Activated naive CD4-positive, alpha-beta T cell treated with anti-CD3 and anti-CD28 coated beads for 36 hours (primary cell): ENCODE results near the gene SYT2. TPM values are rescaled to one million over a fixed set of nuclear protein-coding genes. Genes with fewer than 3 reads are reported as not detected.
"Not testable (repeated sequence)": the region's sequence is repeated elsewhere in the genome, so short reads cannot be mapped to it uniquely, and the experiment has no call there.

ENCODE experiments used
- CTCF ChIA-PET: fragments of 350-600 bp; sonication (Branson Sonifier 250); formaldehyde crosslinking; loops from one replicate; lab custom pipeline; 2021; ENCODE audit warnings: antibody characterized with exemption; lab: Charles Lee
- DNase-seq: peaks from one replicate; pipeline ENCODE4 v3.0.0-alpha.2; 2020
- H3K27ac Mint-ChIP-seq: one replicate; pipeline ENCODE4 v1.8.0; 2021; ENCODE audit warnings: mild to moderate bottlenecking, mixed read lengths
- H3K27me3 Mint-ChIP-seq: one replicate; pipeline ENCODE4 v1.8.0; 2021; ENCODE audit warnings: low read depth, mixed read lengths
- H3K36me3 Mint-ChIP-seq: one replicate; pipeline ENCODE4 v1.8.0; 2021; ENCODE audit warnings: low read depth, mixed read lengths
- H3K4me1 Mint-ChIP-seq: one replicate; pipeline ENCODE4 v1.8.0; 2021; ENCODE audit warnings: low read depth, mixed read lengths
- H3K4me3 Mint-ChIP-seq: one replicate; pipeline ENCODE4 v1.8.0; 2021; ENCODE audit warnings: mild to moderate bottlenecking, moderate library complexity, mixed read lengths
- H3K9me3 Mint-ChIP-seq: one replicate; pipeline ENCODE4 v1.8.0; 2021; ENCODE audit warnings: mixed read lengths
- intact Hi-C: fragments of 100-400 bp; cut with micrococcal nuclease; formaldehyde crosslinking; loops from one replicate; pipeline ENCODE4 v1.15.1; 2023
- total RNA-seq, 2 experiments: library from RNA; stranded (reverse); gene quantifications; one replicate each; pipeline ENCODE4 v1.2.3, GENCODE V29; 2021

The SYT2 gene
- total RNA-seq, result not detected

- Mint-ChIP-seq H3K9me3 (no peaks in the 10 kb centered on the region), H3K27ac (no peak within 1 kb of the TSS), H3K27me3 (peaks cover 51% of the 10 kb centered on the region), H3K4me1 (peaks cover 4% of the 10 kb centered on the region), H3K4me3 (no peak within 1 kb of the TSS), H3K36me3 (no peaks in the 10 kb centered on the region)
- CTCF ChIA-PET, result interaction anchor here (0.6 to 0.9 kb wide), 2 partner anchors 9 to 393 kb away, joined by 3 to 4 read pairs; no protein-coding TSS in a partner anchor
- intact Hi-C loops, result no loop called here
- DNase-seq, result peak; percentile 15
These were observed at the start of gene SYT2 for GRCh38 chr1:202710070-202711045. SYT2 (minus strand) TSS chr1:202710454; CDS start chr1:202605772, 104,682 bp downstream.

GRCh38 chr1:202756391-202756790 is 46.1 kb upstream of the SYT2 start:
- DNase-seq, result no peak
- H3K4me1 Mint-ChIP-seq, result no peaks in the 10 kb centered on the region
- no peaks in the 10 kb centered on the region for H3K9me3 Mint-ChIP-seq
- no peak overlapping the region for H3K27ac Mint-ChIP-seq
- no peaks in the 10 kb centered on the region for H3K27me3 Mint-ChIP-seq
- H3K36me3 Mint-ChIP-seq, result peaks cover 2% of the 10 kb centered on the region
- H3K4me3 Mint-ChIP-seq, result no peak overlapping the region
- intact Hi-C loops, result no loop called here
- CTCF ChIA-PET, result no interaction called here

DNA sequence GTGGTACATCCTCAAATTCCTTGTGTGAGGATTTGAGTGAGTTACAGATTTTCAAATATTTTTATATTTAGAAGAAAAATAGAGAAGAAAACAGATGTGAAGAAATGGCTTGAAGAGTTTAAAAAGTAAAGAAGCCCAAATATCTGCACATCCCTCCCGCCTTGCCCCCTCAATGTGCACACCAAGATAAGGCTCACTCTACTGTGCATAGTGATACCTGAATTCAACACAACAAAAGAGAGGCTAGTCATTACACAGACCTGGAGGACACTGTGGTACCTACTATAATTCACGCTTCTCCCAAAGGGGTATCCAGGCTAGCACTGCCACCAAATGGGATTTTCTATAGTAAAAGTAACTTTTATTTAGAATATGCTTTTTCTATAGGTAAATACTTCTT is 44.0 kb upstream of the SYT2 start:
- Mint-ChIP-seq H3K27me3 (no peaks in the 10 kb centered on the region), H3K9me3 (no peaks in the 10 kb centered on the region), H3K4me3 (no peak overlapping the region), H3K4me1 (no peaks in the 10 kb centered on the region), H3K36me3 (peaks cover 3% of the 10 kb centered on the region), H3K27ac (no peak overlapping the region)
- intact Hi-C loops, result no loop called here
- CTCF ChIA-PET, result no interaction called here
- DNase-seq, result no peak

- no peak for DNase-seq
- CTCF ChIA-PET, result interaction anchor here (4.9 kb wide), 1 partner anchor 100 kb away, joined by 23 read pairs; no protein-coding TSS in a partner anchor
- Mint-ChIP-seq H3K9me3 (no peaks in the 10 kb centered on the region), H3K4me3 (no peak overlapping the region), H3K27me3 (no peaks in the 10 kb centered on the region), H3K4me1 (no peaks in the 10 kb centered on the region), H3K36me3 (peaks cover 9% of the 10 kb centered on the region), H3K27ac (no peak overlapping the region)
- intact Hi-C loops, result no loop called here
These were observed 42.5 kb upstream of the SYT2 start for GRCh38 chr1:202752774-202753173.

DNA sequence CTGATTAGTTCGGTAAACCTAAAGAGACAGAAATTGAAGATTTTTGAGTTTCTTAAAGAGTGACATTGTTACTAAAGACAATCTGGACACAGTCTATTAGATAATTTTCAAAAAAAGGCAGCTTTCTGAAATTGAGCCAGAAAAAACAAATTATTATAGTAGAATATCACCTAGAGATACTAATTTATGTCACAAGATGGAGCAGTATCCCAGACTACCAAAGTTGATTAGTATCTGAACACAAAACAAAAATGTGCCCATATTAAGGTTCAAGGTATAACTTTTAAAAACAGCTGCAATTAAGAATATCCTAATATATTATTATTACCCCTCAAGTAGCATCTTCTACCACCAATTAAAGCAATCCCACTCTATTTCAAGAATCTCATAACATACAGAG is 40.5 kb upstream of the SYT2 start:
- Mint-ChIP-seq H3K27ac (no peak overlapping the region), H3K27me3 (no peaks in the 10 kb centered on the region), H3K4me1 (no peaks in the 10 kb centered on the region), H3K36me3 (peaks cover 18% of the 10 kb centered on the region), H3K9me3 (no peaks in the 10 kb centered on the region), H3K4me3 (no peak overlapping the region)
- CTCF ChIA-PET, result interaction anchor here (0.6 to 4.9 kb wide), 11 partner anchors 9 to 248 kb away, joined by 3 to 23 read pairs (median 4); no protein-coding TSS in a partner anchor
- intact Hi-C loops, result loop anchor here (1.0 kb wide), 2 partner anchors 102 to 249 kb away; no protein-coding TSS in a partner anchor
- DNase-seq, result no peak

DNA sequence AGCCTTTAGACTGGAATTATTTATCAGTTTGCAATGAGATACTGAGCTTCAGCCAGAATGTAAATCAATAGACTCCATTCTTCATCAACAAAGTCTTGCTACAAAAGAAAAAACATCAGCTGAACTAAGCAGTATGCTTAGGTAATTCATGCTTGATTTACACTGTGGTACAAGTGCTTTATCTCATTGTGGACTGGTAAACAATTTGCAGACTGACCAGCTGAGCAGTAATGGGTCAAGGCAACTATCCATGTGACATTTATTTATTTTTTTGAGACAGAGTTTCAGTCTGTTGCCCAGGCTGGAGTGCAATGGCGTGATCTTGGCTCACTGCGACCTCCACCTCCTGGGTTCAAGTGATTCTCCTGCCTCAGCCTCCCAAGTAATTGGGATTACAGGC is 39.8 kb upstream of the SYT2 start:
- no peak for DNase-seq
- CTCF ChIA-PET, result interaction anchor here (0.6 to 4.9 kb wide), 8 partner anchors 10 to 245 kb away, joined by 3 to 23 read pairs (median 5); no protein-coding TSS in a partner anchor
- no peaks in the 10 kb centered on the region for H3K9me3 Mint-ChIP-seq
- H3K4me1 Mint-ChIP-seq, result no peaks in the 10 kb centered on the region
- H3K27me3 Mint-ChIP-seq, result no peaks in the 10 kb centered on the region
- peaks cover 20% of the 10 kb centered on the region for H3K36me3 Mint-ChIP-seq
- no peak overlapping the region for H3K4me3 Mint-ChIP-seq
- no peak overlapping the region for H3K27ac Mint-ChIP-seq
- intact Hi-C loops, result loop anchor here (1.0 kb wide), 2 partner anchors 102 to 249 kb away; no protein-coding TSS in a partner anchor

- CTCF ChIA-PET, result interaction anchor here (0.7 to 1.4 kb wide), 5 partner anchors 26 to 254 kb away, joined by 3 to 9 read pairs (median 5); no protein-coding TSS in a partner anchor
- no peaks in the 10 kb centered on the region for H3K27me3 Mint-ChIP-seq
- peaks cover 45% of the 10 kb centered on the region for H3K36me3 Mint-ChIP-seq
- no peaks in the 10 kb centered on the region for H3K4me1 Mint-ChIP-seq
- no peaks in the 10 kb centered on the region for H3K9me3 Mint-ChIP-seq
- H3K27ac Mint-ChIP-seq, result no peak overlapping the region
- intact Hi-C loops, result no loop called here
- no peak for DNase-seq
- H3K4me3 Mint-ChIP-seq, result no peak overlapping the region
These were observed 35.2 kb upstream of the SYT2 start for GRCh38 chr1:202745323-202745888.

DNA sequence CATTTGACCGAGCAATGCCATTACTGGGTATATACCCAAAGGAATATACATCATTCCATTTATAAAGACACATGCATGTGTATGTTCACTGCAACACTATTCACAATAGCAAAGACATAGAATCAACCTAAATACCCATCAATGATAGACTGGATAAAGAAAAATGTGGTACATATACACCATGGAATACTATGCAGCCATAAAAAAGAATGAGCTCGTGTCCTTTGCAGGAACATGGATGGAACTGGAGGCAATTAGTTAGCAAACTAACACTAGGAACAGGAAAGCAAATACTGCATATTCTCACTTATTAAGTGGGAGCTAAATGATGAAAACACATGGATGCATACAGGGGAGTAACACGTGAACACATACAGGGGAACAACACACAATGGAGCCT is 34.5 kb upstream of the SYT2 start:
- not testable (repeated sequence) for H3K27me3 Mint-ChIP-seq

DNA sequence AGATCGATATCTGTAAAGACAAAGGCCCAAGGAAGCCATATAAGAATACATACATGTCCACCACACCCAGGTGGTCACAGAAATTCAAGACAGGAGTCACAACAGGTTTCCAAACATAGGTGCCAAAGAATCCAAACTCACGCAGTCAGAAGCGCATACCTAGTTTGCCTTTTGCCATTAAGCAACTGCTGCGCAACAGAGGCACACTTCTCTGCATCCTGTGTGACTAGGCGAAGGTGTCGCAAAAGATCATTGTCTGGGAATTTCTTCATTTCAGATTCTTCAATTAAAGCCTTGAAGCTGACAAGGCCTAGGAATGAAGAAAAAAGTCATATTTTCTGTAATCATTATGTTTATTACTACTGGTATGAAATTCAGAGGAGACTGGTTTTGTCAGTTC is 32.2 kb upstream of the SYT2 start:
- Mint-ChIP-seq H3K4me3 (no peak overlapping the region), H3K27me3 (no peaks in the 10 kb centered on the region), H3K27ac (no peak overlapping the region), H3K9me3 (no peaks in the 10 kb centered on the region), H3K36me3 (peaks cover 40% of the 10 kb centered on the region), H3K4me1 (no peaks in the 10 kb centered on the region)
- DNase-seq, result no peak
- CTCF ChIA-PET, result no interaction called here
- intact Hi-C loops, result no loop called here

More for the DNA sequence above, 34.5 kb upstream of the SYT2 start:
- H3K36me3 Mint-ChIP-seq, result peaks cover 45% of the 10 kb centered on the region
- H3K27ac Mint-ChIP-seq, H3K4me3 Mint-ChIP-seq, intact Hi-C loops, H3K9me3 Mint-ChIP-seq, DNase-seq, H3K4me1 Mint-ChIP-seq: not testable (repeated sequence)
- CTCF ChIA-PET, result interaction anchor here (1.2 to 1.4 kb wide), 3 partner anchors 25 to 109 kb away, joined by 3 to 9 read pairs (median 5); no protein-coding TSS in a partner anchor

- Mint-ChIP-seq H3K27ac (no peak overlapping the region), H3K27me3 (no peaks in the 10 kb centered on the region), H3K36me3 (peaks cover 9% of the 10 kb centered on the region), H3K4me1 (no peaks in the 10 kb centered on the region), H3K9me3 (no peaks in the 10 kb centered on the region), H3K4me3 (no peak overlapping the region)
- intact Hi-C loops, result no loop called here
- CTCF ChIA-PET, result interaction anchor here (1.3 to 2.4 kb wide), 2 partner anchors 18 to 264 kb away, joined by 3 to 8 read pairs; no protein-coding TSS in a partner anchor
- DNase-seq, result no peak
These were observed 23.0 kb upstream of the SYT2 start for GRCh38 chr1:202733251-202733650.

- intact Hi-C loops, result no loop called here
- Mint-ChIP-seq H3K4me1 (no peaks in the 10 kb centered on the region), H3K9me3 (no peaks in the 10 kb centered on the region), H3K4me3 (no peak overlapping the region), H3K27ac (no peak overlapping the region), H3K27me3 (no peaks in the 10 kb centered on the region), H3K36me3 (peaks cover 7% of the 10 kb centered on the region)
- no peak for DNase-seq
- CTCF ChIA-PET, result interaction anchor here (0.6 to 3.4 kb wide), 5 partner anchors 9 to 378 kb away, joined by 3 to 16 read pairs (median 3); no protein-coding TSS in a partner anchor
These were observed 18.7 kb upstream of the SYT2 start for GRCh38 chr1:202728951-202729350.

DNA sequence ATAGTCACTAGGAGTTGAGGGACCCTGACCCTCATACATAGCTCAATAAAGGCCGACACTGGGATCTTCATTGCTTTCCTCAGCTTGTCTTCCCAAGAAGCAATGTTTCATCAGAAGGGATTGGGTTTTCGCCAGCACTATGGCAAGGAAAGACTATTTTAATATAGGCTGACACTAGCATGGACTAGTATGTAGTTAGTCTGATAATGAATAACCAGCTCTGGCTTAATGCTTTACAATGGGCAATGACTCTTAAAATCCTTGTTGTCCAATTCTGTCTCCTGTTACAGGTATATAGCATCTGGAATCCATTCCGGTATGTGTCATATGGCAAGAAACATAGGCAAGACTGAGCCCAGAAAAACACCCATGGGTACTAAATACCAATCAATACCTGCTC is 15.3 kb upstream of the SYT2 start:
- peaks cover 3% of the 10 kb centered on the region for H3K36me3 Mint-ChIP-seq
- no peak overlapping the region for H3K27ac Mint-ChIP-seq
- H3K27me3 Mint-ChIP-seq, result no peaks in the 10 kb centered on the region
- intact Hi-C loops, result no loop called here
- no peak overlapping the region for H3K4me3 Mint-ChIP-seq
- CTCF ChIA-PET, result interaction anchor here (1.0 kb wide), 3 partner anchors 10 to 274 kb away, joined by 3 to 5 read pairs (median 3); no protein-coding TSS in a partner anchor
- DNase-seq, result no peak
- no peaks in the 10 kb centered on the region for H3K4me1 Mint-ChIP-seq
- H3K9me3 Mint-ChIP-seq, result no peaks in the 10 kb centered on the region
